HepG2 (cell line): ENCODE measurements around the gene KXD1. TPM values are rescaled to one million over a fixed set of nuclear protein-coding genes. Genes with fewer than 3 reads are reported as not detected.

ENCODE experiments used
- POLR2AphosphoS5 ChIP-seq: IDR thresholded peaks from 2 replicates; pipeline ENCODE4 v1.6.1; 2012; ENCODE audit warnings: low read depth, low read length
- ZNF34 ChIP-seq: sonication (generic); formaldehyde crosslinking; IDR thresholded peaks from 2 replicates; pipeline ENCODE4 v1.4.0; 2020; ENCODE audit warnings: mild to moderate bottlenecking, missing genetic modification reagents, borderline replicate concordance
- ZNF746 ChIP-seq: sonication (generic); formaldehyde crosslinking; IDR thresholded peaks from 2 replicates; pipeline ENCODE4 v1.8.0; 2022; ENCODE audit warnings: mild to moderate bottlenecking, missing genetic modification reagents
- polyA plus RNA-seq, 8 experiments: library from polyadenylated mRNA; depleted of rRNA in 3 of 8; stranded (reverse) in 7 of 8; unstranded in 1 of 8; fragments of >200 nt; fragmentation: Illumina TruSeq in 4 of 8; extraction: Trizol in 4 of 8; gene quantifications; 2 replicates each; pipeline versions ENCODE4 v1.2.1 to v1.2.3, GENCODE V29; 2011 to 2016; ENCODE audit warnings: low read depth in 4 of 8, missing spikeins in 1 of 8, mixed read lengths in 1 of 8; ENCODE audit not compliant: insufficient read depth in 1 of 8
- total RNA-seq, 5 experiments: library from RNA; depleted of rRNA; stranded (reverse); fragments of >200 nt; fragmentation: Illumina TruSeq; extraction: Trizol; gene quantifications; 2 replicates each; pipeline ENCODE4 v1.2.3, GENCODE V29; 2016; ENCODE audit warnings: low read depth in 1 of 5
- TF ChIP-seq, protein P1 (sequence below): sonication (generic); formaldehyde crosslinking; IDR thresholded peaks from 2 replicates; pipeline ENCODE4 v1.4.0; 2020; ENCODE audit warnings: missing genetic modification reagents
- TF ChIP-seq, protein P2 (sequence below): sonication (generic); formaldehyde crosslinking; IDR thresholded peaks from 2 replicates; pipeline ENCODE4 v1.4.0; 2020; ENCODE audit warnings: low read depth, mild to moderate bottlenecking, missing genetic modification reagents
- TF ChIP-seq, protein P3 (sequence below): sonication (generic); formaldehyde crosslinking; IDR thresholded peaks from 2 replicates; pipeline ENCODE4 v1.8.0; 2022; ENCODE audit warnings: mild to moderate bottlenecking, missing genetic modification reagents

KXD1 gene
- total and polyA plus RNA-seq, 2 of the 13 experiments (the other 11 are each of a cell fraction or from before 2014, with no cell fraction given): 44.6 to 143 TPM

DNA sequence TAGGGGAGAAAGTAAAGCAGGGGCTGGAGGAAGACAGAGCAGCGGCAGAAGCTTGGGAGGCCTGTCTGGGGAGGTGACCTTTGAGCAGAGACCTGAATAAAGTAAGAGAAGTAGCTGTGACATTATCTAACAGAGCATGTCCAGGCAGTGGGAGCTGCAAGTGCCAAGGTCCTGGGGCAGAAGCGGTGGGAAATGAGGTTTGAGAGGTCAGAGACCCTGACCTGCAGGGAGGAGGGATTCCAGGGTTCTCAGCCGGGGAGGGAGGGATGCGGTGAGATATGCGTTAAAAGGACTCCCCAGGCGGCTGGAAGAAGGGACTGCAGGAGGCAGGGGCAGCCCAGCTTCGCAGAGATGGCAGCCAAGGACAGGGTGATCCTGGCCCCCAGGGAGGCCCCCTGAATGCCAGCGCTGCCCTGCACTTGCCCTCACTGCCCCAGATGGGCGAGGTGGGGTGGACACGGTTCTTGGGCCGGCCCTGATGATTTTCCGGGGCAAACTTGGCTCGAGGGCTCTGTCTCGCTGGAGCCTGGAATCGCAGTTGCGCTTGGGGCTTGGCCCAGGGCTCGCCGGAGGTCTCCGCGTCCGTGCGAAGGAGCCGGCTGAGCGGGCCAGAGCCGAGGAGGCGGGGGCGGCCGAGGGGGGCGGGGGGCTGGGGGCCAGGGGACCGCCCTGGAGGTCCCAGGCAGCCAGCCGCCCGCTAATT is 45.7 kb downstream of the KXD1 start (continued):
- TF ChIP-seq ZNF746 (CRISPR knock-in tag) (peak; percentile 36; the same call in 1 of the 2 replicates), ZNF34 (no peak), POLR2AphosphoS5 (no peak)
- TF ChIP-seq, protein P1, sequence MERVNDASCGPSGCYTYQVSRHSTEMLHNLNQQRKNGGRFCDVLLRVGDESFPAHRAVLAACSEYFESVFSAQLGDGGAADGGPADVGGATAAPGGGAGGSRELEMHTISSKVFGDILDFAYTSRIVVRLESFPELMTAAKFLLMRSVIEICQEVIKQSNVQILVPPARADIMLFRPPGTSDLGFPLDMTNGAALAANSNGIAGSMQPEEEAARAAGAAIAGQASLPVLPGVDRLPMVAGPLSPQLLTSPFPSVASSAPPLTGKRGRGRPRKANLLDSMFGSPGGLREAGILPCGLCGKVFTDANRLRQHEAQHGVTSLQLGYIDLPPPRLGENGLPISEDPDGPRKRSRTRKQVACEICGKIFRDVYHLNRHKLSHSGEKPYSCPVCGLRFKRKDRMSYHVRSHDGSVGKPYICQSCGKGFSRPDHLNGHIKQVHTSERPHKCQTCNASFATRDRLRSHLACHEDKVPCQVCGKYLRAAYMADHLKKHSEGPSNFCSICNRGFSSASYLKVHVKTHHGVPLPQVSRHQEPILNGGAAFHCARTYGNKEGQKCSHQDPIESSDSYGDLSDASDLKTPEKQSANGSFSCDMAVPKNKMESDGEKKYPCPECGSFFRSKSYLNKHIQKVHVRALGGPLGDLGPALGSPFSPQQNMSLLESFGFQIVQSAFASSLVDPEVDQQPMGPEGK: peak; percentile 43; the same call in 1 of the 2 replicates
- TF ChIP-seq, protein P2, sequence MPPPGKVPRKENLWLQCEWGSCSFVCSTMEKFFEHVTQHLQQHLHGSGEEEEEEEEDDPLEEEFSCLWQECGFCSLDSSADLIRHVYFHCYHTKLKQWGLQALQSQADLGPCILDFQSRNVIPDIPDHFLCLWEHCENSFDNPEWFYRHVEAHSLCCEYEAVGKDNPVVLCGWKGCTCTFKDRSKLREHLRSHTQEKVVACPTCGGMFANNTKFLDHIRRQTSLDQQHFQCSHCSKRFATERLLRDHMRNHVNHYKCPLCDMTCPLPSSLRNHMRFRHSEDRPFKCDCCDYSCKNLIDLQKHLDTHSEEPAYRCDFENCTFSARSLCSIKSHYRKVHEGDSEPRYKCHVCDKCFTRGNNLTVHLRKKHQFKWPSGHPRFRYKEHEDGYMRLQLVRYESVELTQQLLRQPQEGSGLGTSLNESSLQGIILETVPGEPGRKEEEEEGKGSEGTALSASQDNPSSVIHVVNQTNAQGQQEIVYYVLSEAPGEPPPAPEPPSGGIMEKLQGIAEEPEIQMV (CRISPR knock-in tag): no peak
- TF ChIP-seq, protein P3, sequence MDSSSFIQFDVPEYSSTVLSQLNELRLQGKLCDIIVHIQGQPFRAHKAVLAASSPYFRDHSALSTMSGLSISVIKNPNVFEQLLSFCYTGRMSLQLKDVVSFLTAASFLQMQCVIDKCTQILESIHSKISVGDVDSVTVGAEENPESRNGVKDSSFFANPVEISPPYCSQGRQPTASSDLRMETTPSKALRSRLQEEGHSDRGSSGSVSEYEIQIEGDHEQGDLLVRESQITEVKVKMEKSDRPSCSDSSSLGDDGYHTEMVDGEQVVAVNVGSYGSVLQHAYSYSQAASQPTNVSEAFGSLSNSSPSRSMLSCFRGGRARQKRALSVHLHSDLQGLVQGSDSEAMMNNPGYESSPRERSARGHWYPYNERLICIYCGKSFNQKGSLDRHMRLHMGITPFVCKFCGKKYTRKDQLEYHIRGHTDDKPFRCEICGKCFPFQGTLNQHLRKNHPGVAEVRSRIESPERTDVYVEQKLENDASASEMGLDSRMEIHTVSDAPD (CRISPR knock-in tag): no peak
